Measurements from ENCODE around the gene AGAP2. TPM values are rescaled to one million over a fixed set of nuclear protein-coding genes. Genes with fewer than 3 reads are reported as not detected.

AGAP2 gene
- total and polyA plus RNA-seq, 2 of the 13 experiments (the other 11 are each of a cell fraction or from before 2014, with no cell fraction given): 0.38 to 0.45 TPM

DNA sequence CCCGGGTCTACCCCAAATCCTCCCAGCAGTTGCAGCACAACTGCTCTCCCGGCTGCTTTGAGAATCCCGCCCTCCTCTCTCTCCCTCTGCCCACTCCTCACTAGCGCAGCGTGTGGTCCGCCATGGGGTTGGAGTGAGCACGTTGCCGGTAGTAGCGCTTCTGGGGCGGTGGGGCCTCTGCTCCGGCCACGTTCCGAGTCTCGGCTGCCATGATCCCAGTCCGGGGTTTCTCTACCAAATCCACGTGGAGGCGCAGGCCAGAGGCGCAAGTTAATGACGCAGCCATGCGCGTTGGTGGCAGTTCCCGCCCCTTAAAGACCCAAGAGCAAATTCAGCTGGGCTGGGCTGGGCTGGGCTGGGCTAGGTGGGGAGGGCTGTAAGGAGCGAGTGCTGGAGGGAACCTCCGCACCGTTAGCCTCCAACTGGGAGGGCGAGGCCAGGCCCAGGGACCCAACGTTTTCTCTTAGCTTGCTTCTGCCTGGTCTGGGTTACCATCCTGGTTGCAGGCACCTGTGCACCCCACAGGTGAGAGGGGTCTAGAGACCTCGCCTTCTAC, 33.4 kb upstream of the AGAP2 start, which contains the start of gene METTL1 (continued):
- TF ChIP-seq, protein P1, sequence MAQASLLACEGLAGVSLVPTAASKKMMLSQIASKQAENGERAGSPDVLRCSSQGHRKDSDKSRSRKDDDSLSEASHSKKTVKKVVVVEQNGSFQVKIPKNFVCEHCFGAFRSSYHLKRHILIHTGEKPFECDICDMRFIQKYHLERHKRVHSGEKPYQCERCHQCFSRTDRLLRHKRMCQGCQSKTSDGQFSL (CRISPR knock-in tag; IDR thresholded peaks at IDR 0.05): no peak
- TF ChIP-seq ZNF101 (CRISPR knock-in tag; IDR thresholded peaks at IDR 0.05; ENCODE audit: borderline replicate concordance, low read depth) (no peak), KLF15 (CRISPR knock-in tag; IDR thresholded peaks at IDR 0.05; ENCODE audit: borderline replicate concordance) (no peak), ZBTB20 (CRISPR knock-in tag; IDR thresholded peaks at IDR 0.05; ENCODE audit: borderline replicate concordance, low read depth) (no peak), CHCHD3 (CRISPR knock-in tag; IDR thresholded peaks at IDR 0.05) (peak; percentile 74; the same call in 1 of the 2 replicates), RBFOX2 (IDR thresholded peaks at IDR 0.05; ENCODE audit: low read depth, low read length) (peak; percentile 79), SALL1 (CRISPR knock-in tag; IDR thresholded peaks at IDR 0.05) (peak; percentile 93), ZSCAN30 (CRISPR knock-in tag; IDR thresholded peaks at IDR 0.05) (no peak), RFXANK (CRISPR knock-in tag; IDR thresholded peaks at IDR 0.05) (0 out of 2 replicates have a peak, but pooled peaks have one; percentile 52), NR2F6 (IDR thresholded peaks at IDR 0.05) (no peak; the same call in 1 of the 2 replicates), NR2F6 (CRISPR knock-in tag; IDR thresholded peaks at IDR 0.05) (peak; percentile 35; the same call in 1 of the 2 replicates), RAD51 (IDR thresholded peaks at IDR 0.05; ENCODE audit: borderline replicate concordance) (no peak), GTF3A (CRISPR knock-in tag; conservative IDR thresholded peaks at IDR 0.05) (no peak), FLYWCH1 (CRISPR knock-in tag; IDR thresholded peaks at IDR 0.05) (peak; percentile 63; the same call in 1 of the 2 replicates), FOXP1 (IDR thresholded peaks at IDR 0.05) (no peak), FOXP1 (CRISPR knock-in tag; IDR thresholded peaks at IDR 0.05) (no peak)
- TF ChIP-seq, protein P2, sequence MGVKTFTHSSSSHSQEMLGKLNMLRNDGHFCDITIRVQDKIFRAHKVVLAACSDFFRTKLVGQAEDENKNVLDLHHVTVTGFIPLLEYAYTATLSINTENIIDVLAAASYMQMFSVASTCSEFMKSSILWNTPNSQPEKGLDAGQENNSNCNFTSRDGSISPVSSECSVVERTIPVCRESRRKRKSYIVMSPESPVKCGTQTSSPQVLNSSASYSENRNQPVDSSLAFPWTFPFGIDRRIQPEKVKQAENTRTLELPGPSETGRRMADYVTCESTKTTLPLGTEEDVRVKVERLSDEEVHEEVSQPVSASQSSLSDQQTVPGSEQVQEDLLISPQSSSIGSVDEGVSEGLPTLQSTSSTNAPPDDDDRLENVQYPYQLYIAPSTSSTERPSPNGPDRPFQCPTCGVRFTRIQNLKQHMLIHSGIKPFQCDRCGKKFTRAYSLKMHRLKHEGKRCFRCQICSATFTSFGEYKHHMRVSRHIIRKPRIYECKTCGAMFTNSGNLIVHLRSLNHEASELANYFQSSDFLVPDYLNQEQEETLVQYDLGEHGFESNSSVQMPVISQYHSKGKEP (CRISPR knock-in tag; IDR thresholded peaks at IDR 0.05): 0 out of 2 replicates have a peak, but pooled peaks have one; percentile 31
- TF ChIP-seq, protein P3, sequence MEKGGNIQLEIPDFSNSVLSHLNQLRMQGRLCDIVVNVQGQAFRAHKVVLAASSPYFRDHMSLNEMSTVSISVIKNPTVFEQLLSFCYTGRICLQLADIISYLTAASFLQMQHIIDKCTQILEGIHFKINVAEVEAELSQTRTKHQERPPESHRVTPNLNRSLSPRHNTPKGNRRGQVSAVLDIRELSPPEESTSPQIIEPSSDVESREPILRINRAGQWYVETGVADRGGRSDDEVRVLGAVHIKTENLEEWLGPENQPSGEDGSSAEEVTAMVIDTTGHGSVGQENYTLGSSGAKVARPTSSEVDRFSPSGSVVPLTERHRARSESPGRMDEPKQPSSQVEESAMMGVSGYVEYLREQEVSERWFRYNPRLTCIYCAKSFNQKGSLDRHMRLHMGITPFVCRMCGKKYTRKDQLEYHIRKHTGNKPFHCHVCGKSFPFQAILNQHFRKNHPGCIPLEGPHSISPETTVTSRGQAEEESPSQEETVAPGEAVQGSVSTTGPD (CRISPR knock-in tag; IDR thresholded peaks at IDR 0.05): no peak
- TF ChIP-seq, protein P4, sequence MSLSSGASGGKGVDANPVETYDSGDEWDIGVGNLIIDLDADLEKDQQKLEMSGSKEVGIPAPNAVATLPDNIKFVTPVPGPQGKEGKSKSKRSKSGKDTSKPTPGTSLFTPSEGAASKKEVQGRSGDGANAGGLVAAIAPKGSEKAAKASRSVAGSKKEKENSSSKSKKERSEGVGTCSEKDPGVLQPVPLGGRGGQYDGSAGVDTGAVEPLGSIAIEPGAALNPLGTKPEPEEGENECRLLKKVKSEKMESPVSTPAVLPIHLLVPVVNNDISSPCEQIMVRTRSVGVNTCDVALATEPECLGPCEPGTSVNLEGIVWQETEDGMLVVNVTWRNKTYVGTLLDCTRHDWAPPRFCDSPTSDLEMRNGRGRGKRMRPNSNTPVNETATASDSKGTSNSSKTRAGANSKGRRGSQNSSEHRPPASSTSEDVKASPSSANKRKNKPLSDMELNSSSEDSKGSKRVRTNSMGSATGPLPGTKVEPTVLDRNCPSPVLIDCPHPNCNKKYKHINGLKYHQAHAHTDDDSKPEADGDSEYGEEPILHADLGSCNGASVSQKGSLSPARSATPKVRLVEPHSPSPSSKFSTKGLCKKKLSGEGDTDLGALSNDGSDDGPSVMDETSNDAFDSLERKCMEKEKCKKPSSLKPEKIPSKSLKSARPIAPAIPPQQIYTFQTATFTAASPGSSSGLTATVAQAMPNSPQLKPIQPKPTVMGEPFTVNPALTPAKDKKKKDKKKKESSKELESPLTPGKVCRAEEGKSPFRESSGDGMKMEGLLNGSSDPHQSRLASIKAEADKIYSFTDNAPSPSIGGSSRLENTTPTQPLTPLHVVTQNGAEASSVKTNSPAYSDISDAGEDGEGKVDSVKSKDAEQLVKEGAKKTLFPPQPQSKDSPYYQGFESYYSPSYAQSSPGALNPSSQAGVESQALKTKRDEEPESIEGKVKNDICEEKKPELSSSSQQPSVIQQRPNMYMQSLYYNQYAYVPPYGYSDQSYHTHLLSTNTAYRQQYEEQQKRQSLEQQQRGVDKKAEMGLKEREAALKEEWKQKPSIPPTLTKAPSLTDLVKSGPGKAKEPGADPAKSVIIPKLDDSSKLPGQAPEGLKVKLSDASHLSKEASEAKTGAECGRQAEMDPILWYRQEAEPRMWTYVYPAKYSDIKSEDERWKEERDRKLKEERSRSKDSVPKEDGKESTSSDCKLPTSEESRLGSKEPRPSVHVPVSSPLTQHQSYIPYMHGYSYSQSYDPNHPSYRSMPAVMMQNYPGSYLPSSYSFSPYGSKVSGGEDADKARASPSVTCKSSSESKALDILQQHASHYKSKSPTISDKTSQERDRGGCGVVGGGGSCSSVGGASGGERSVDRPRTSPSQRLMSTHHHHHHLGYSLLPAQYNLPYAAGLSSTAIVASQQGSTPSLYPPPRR (CRISPR knock-in tag; IDR thresholded peaks at IDR 0.05; ENCODE audit: borderline replicate concordance): peak; percentile 52; the same call in 1 of the 2 replicates
- TF ChIP-seq, protein P5, sequence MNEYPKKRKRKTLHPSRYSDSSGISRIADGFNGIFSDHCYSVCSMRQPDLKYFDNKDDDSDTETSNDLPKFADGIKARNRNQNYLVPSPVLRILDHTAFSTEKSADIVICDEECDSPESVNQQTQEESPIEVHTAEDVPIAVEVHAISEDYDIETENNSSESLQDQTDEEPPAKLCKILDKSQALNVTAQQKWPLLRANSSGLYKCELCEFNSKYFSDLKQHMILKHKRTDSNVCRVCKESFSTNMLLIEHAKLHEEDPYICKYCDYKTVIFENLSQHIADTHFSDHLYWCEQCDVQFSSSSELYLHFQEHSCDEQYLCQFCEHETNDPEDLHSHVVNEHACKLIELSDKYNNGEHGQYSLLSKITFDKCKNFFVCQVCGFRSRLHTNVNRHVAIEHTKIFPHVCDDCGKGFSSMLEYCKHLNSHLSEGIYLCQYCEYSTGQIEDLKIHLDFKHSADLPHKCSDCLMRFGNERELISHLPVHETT (CRISPR knock-in tag; conservative IDR thresholded peaks at IDR 0.05): 0 out of 2 replicates have a peak, but pooled peaks have one; percentile 70
